RWPE1 (cell line): Measurements from ENCODE around the gene PDE4B.
"Not testable (repeated sequence)": the region's sequence is repeated elsewhere in the genome, so short reads cannot be mapped to it uniquely, and the experiment has no call there.

Experiments used
- CTCF ChIA-PET: fragments of 350-600 bp; sonication (Branson Sonifier 250); formaldehyde crosslinking; extraction: SDS; loops from one replicate; lab custom pipeline; 2021; lab: Yijun Ruan, JAX
- POLR2A ChIA-PET: fragments of 400-600 bp; formaldehyde crosslinking; extraction: SDS; loops from one replicate; lab custom pipeline; 2020; ENCODE audit warnings: antibody characterized with exemption; ENCODE audit not compliant: low non-redundant PET; lab: Yijun Ruan, JAX
- DNase-seq: peaks from one replicate; pipeline ENCODE4 v3.0.0; 2012; ENCODE audit warnings: low spot score
- H3K27ac ChIP-seq: fragments of 450-650 bp; 2 replicates; pipeline ENCODE4 v1.5.1; 2017
- CTCF ChIP-seq: fragments of 450-650 bp; conservative IDR thresholded peaks from 2 replicates; pipeline ENCODE4 v1.5.1; 2017; ENCODE audit warnings: low read depth, mild to moderate bottlenecking

PDE4B gene

GRCh38 chr1:66399888-66400529 is 607.3 kb downstream of the PDE4B start:
- no peak overlapping the region for H3K27ac ChIP-seq
- ChIA-PET POLR2A (no interaction called here), CTCF (no interaction called here)
- no peak for DNase-seq
- no peak for TF ChIP-seq CTCF

- CTCF ChIA-PET: interaction anchor here (0.6 kb wide), 1 partner anchor 61 kb away, joined by 3 read pairs; no protein-coding TSS in a partner anchor
- H3K27ac ChIP-seq: no peak overlapping the region
- POLR2A ChIA-PET: no interaction called here
- TF ChIP-seq CTCF: no peak
- no peak for DNase-seq
Observed at GRCh38 chr1:66400660-66401059, 608.0 kb downstream of the PDE4B start.

GRCh38 chr1:66401244-66401643 is 608.5 kb downstream of the PDE4B start:
- no peak for DNase-seq
- no peak for TF ChIP-seq CTCF
- H3K27ac ChIP-seq: no peak overlapping the region
- CTCF ChIA-PET: interaction anchor here (0.6 kb wide), 1 partner anchor 61 kb away, joined by 3 read pairs; no protein-coding TSS in a partner anchor
- POLR2A ChIA-PET: no interaction called here

GRCh38 chr1:66402194-66402593 is 609.5 kb downstream of the PDE4B start:
- ChIA-PET POLR2A (no interaction called here), CTCF (no interaction called here)
- no peak for TF ChIP-seq CTCF
- no peak for DNase-seq
- no peak overlapping the region for H3K27ac ChIP-seq

- ChIA-PET POLR2A (no interaction called here), CTCF (no interaction called here)
- TF ChIP-seq CTCF: no peak
- DNase-seq: no peak
- H3K27ac ChIP-seq: no peak overlapping the region
Observed at GRCh38 chr1:66403007-66403731, 610.5 kb downstream of the PDE4B start.

GRCh38 chr1:66405061-66405460 is 612.4 kb downstream of the PDE4B start:
- POLR2A ChIA-PET: no interaction called here
- TF ChIP-seq CTCF: no peak
- DNase-seq: no peak
- CTCF ChIA-PET: interaction anchor here (1.2 kb wide), 1 partner anchor 162 kb away, joined by 3 read pairs; no protein-coding TSS in a partner anchor
- no peak overlapping the region for H3K27ac ChIP-seq

- POLR2A ChIA-PET, CTCF ChIA-PET, DNase-seq, H3K27ac ChIP-seq: not testable (repeated sequence)
Observed at GRCh38 chr1:66411449-66411848, 618.8 kb downstream of the PDE4B start.
